K562 (cell line): Measurements from ENCODE around the gene SLC41A3. TPM values are rescaled to one million over a fixed set of nuclear protein-coding genes. Genes with fewer than 3 reads are reported as not detected.

Source experiments
- ATAC-seq: fragments of 200-7000 bp; cut with Tn5 transposase; 3 replicates; pipeline ENCODE4 v1.9.1; 2020; ENCODE audit warnings: moderate library complexity
- BruUV-seq: library from RNA; stranded (reverse); fragments of 400-500 nt; replicated peaks from 2 replicates; lab custom pipeline; 2021; lab: Mats Ljungman, UMichigan
- CTCF ChIA-PET: fragments of 300-600 bp; formaldehyde crosslinking; extraction: SDS; loops from one replicate; lab custom pipeline; 2021; ENCODE audit warnings: low intra/inter-chr PET ratio; lab: Yijun Ruan, JAX
- POLR2A ChIA-PET: fragments of 300-600, 350-650 bp; sonication (Branson Sonifier 250); formaldehyde crosslinking; extraction: SDS; loops from one replicate; lab custom pipeline; 2021; ENCODE audit warnings: antibody characterized with exemption, inconsistent platforms; lab: Yijun Ruan, JAX
- DNase-seq, 4 experiments: peaks; one replicate each; pipeline versions ENCODE4 v3.0.0 to v3.0.0-alpha.2; 2011 to 2018; ENCODE audit warnings: low spot score in 3 of 4, mixed read lengths in 3 of 4; ENCODE audit errors: extremely low read depth in 1 of 4
- FAIRE-seq: peaks from 2 replicates; lab custom pipeline; 2011; peaks lifted over from hg19 to GRCh38; lab: Jason Lieb, UNC
- H2AFZ ChIP-seq: 2 replicates; pipeline ENCODE4 v1.6.0; 2011; ENCODE audit warnings: low read depth, low read length, control low read depth, inconsistent platforms
- H3K27ac ChIP-seq: fragments of 200-600 bp; 3 replicates; pipeline ENCODE4 v1.8.0; 2011; ENCODE audit warnings: low read depth, mild to moderate bottlenecking, control low read depth, inconsistent platforms, low read length, moderate library complexity, mixed read lengths; ENCODE audit errors: extremely low read depth
- H3K27me3 ChIP-seq, 2 experiments: fragments of 300-600 bp in 1 of 2; 2 replicates in 1 of 2; 3 replicates in 1 of 2; pipeline versions ENCODE4 v1.6.0 to v1.8.0; 2011; ENCODE audit warnings: inconsistent platforms in 2 of 2, low read length in 2 of 2, mild to moderate bottlenecking in 1 of 2, mixed read lengths in 1 of 2, moderate library complexity in 1 of 2; ENCODE audit not compliant: control insufficient read depth in 2 of 2, insufficient read depth in 2 of 2
- H3K36me3 ChIP-seq: fragments of 300-600 bp; 3 replicates; pipeline ENCODE4 v1.8.0; 2011; ENCODE audit warnings: mild to moderate bottlenecking, low read length, inconsistent platforms; ENCODE audit not compliant: control insufficient read depth, insufficient read depth
- H3K4me1 ChIP-seq, 2 experiments: fragments of 200-600 bp in 1 of 2; replicated peaks in 1 of 2; 2 replicates in 1 of 2; 3 replicates in 1 of 2; pipeline versions ENCODE4 v1.5.1 to v1.8.0; 2011; ENCODE audit warnings: inconsistent platforms in 2 of 2, low read length in 2 of 2, mild to moderate bottlenecking in 1 of 2, mixed read lengths in 1 of 2, moderate library complexity in 1 of 2; ENCODE audit not compliant: control insufficient read depth in 2 of 2, insufficient read depth in 2 of 2
- H3K4me2 ChIP-seq: 2 replicates; pipeline ENCODE4 v1.6.1; 2011; ENCODE audit warnings: low read length, control low read depth, inconsistent platforms, mixed read lengths; ENCODE audit not compliant: insufficient read depth
- H3K4me3 ChIP-seq: fragments of 200-600 bp; sonication (generic), shearing (Covaris generic); 2 replicates; pipeline ENCODE4 v1.5.1; 2016; ENCODE audit warnings: control low read depth, inconsistent platforms
- H3K79me2 ChIP-seq: fragments of 200-600 bp; 3 replicates; pipeline ENCODE4 v1.8.0; 2011; ENCODE audit warnings: low read length, inconsistent platforms; ENCODE audit not compliant: control insufficient read depth, insufficient read depth
- H3K9ac ChIP-seq, 2 experiments: 2 replicates each; pipeline versions ENCODE4 v1.6.0 to v1.6.1; 2011; ENCODE audit warnings: low read depth in 2 of 2, low read length in 2 of 2, control low read depth in 1 of 2, inconsistent platforms in 1 of 2, mild to moderate bottlenecking in 1 of 2, mixed read lengths in 1 of 2; ENCODE audit not compliant: insufficient read depth in 1 of 2
- H3K9me1 ChIP-seq: one replicate; pipeline ENCODE4 v1.6.0; 2011; ENCODE audit warnings: inconsistent platforms, mild to moderate bottlenecking, low read length, moderate library complexity; ENCODE audit not compliant: control insufficient read depth, insufficient read depth
- H3K9me3 ChIP-seq: replicated peaks from 2 replicates; pipeline ENCODE4 v1.5.1; 2011; ENCODE audit warnings: low read depth, low read length, inconsistent platforms; ENCODE audit not compliant: control insufficient read depth, insufficient read depth
- H4K20me1 ChIP-seq: replicated peaks from 2 replicates; pipeline ENCODE4 v1.6.1; 2011; ENCODE audit warnings: low read length, inconsistent platforms, mixed read lengths; ENCODE audit not compliant: control insufficient read depth, insufficient read depth
- CHD1 ChIP-seq: fragments of 200-600 bp; sonication (generic); IDR thresholded peaks from one replicate; pipeline ENCODE4 v1.6.1; 2012; ENCODE audit warnings: mild to moderate bottlenecking, moderate library complexity, low read length, inconsistent platforms
- MGA ChIP-seq: fragments of 450-650 bp; IDR thresholded peaks from 2 replicates; pipeline ENCODE4 v1.6.1; 2016; ENCODE audit warnings: mild to moderate bottlenecking, moderate library complexity
- RBBP5 ChIP-seq: fragments of 200-600 bp; sonication (generic); IDR thresholded peaks from 2 replicates; pipeline ENCODE4 v1.6.1; 2012; ENCODE audit warnings: borderline replicate concordance, mild to moderate bottlenecking, low read length, control low read depth, inconsistent platforms; ENCODE audit not compliant: insufficient read depth, poor library complexity, severe bottlenecking
- WGBS: fragments of 100-300 bp; shearing (Covaris generic); methylation state at CpG from one replicate; pipeline ENCODE4 v1.1.6; 2016; ENCODE audit warnings: low coverage, mixed read lengths; ENCODE audit not compliant: insufficient coverage; ENCODE audit errors: missing lambda C conversion rate; 5-methylcytosine and 5-hydroxymethylcytosine counted together
- in situ Hi-C: fragments of 300-500 bp; cut with MboI; formaldehyde crosslinking; loops from 4 replicates; pipeline ENCODE4 v1.15.0; 2018; ENCODE audit warnings: inconsistent platforms, mixed read lengths
- intact Hi-C: fragments of 100-400 bp; cut with micrococcal nuclease; formaldehyde crosslinking; loops from 2 replicates; pipeline ENCODE4 v1.14.2; 2022
- polyA plus RNA-seq, 8 experiments: library from polyadenylated mRNA; depleted of rRNA in 4 of 8; stranded (reverse) in 5 of 8; unstranded in 3 of 8; fragments of >200 nt; fragmentation: Nextera tagmentation in 2 of 8; fragmentation: Illumina TruSeq in 1 of 8; extraction: Ambion mirVana in 2 of 8; extraction: Trizol in 1 of 8; gene quantifications; 2 replicates each; pipeline versions ENCODE4 v1.2.1 to v1.2.3, GENCODE V29; 2011 to 2014; ENCODE audit warnings: inconsistent platforms in 1 of 8, missing spikeins in 1 of 8
- total RNA-seq, 7 experiments: library from RNA; depleted of rRNA in 6 of 7; stranded (reverse); fragments of >200 nt in 6 of 7; fragmentation: Illumina TruSeq in 2 of 7; extraction: Trizol in 2 of 7; gene quantifications; 2 replicates each; pipeline versions ENCODE4 v1.2.1 to v1.2.3, GENCODE V29; 2011 to 2021; ENCODE audit warnings: low replicate concordance in 1 of 7

SLC41A3 gene
- total and polyA plus RNA-seq, 9 of the 15 experiments (the other 6 are each of a cell fraction or from before 2014, with no cell fraction given), result 4.1 to 20.7 (median 11.2) TPM

- H4K20me1 ChIP-seq, result no peaks in the 10 kb centered on the region
- TF ChIP-seq RBBP5, result no peak
- TF ChIP-seq MGA, result no peak
- TF ChIP-seq CHD1, result no peak
- ChIA-PET POLR2A (no interaction called here), CTCF (no interaction called here)
- 49% methylated on average over 7 of the region's 10 CpGs for WGBS
- no TSS peak for BruUV-seq
- H3K4me2 ChIP-seq, result no peak overlapping the region
- in situ Hi-C loops (no loop called here), intact Hi-C loops (no loop called here)
- no peak overlapping the region for H3K4me3 ChIP-seq
- no peaks in the 10 kb centered on the region for H3K27me3 ChIP-seq
- H3K36me3 ChIP-seq, result no peaks in the 10 kb centered on the region
- H3K9ac ChIP-seq, result no peak overlapping the region
- H3K9me3 ChIP-seq, result no peaks in the 10 kb centered on the region
- H2AFZ ChIP-seq, result no peak overlapping the region
- H3K4me1 ChIP-seq, result no peaks in the 10 kb centered on the region
- FAIRE-seq, result no peak
- DNase-seq, result no peak
- no peak overlapping the region for H3K27ac ChIP-seq
- no peaks in the 10 kb centered on the region for H3K9me1 ChIP-seq
- no peaks in the 10 kb centered on the region for H3K79me2 ChIP-seq
- no peak for ATAC-seq
Observed at GRCh38 chr3:126022741-126023359, 61.1 kb downstream of the SLC41A3 start.
